Measurements from ENCODE around the gene BCL2. TPM values are rescaled to one million over a fixed set of nuclear protein-coding genes. Genes with fewer than 3 reads are reported as not detected.

The BCL2 gene
- total RNA-seq, 1 donor from 2014 or later: 17.3 TPM

DNA sequence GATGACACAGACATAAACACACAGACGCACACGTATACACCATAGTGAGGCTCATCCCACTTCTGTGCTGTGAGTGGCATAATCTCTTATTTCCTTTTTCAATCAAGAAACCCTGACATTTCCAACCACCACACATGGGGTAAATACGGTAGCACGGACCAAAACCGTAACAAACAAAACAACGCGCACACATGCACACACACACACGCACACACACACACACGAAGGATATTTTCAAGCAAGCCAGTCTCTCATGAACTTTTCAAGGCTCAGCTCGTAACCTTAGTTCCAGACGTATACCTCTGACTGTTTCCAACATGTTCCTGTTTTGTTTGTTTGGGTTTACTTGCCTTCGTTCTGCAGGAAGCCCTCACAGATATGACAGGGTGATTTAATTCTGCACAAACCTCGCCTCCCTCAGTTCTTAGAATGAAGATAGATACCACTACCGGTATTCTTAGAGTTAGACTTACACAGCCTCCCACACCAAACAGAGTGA is 119.8 kb downstream of the BCL2 start:
- ATAC-seq: peak; percentile 53

DNA sequence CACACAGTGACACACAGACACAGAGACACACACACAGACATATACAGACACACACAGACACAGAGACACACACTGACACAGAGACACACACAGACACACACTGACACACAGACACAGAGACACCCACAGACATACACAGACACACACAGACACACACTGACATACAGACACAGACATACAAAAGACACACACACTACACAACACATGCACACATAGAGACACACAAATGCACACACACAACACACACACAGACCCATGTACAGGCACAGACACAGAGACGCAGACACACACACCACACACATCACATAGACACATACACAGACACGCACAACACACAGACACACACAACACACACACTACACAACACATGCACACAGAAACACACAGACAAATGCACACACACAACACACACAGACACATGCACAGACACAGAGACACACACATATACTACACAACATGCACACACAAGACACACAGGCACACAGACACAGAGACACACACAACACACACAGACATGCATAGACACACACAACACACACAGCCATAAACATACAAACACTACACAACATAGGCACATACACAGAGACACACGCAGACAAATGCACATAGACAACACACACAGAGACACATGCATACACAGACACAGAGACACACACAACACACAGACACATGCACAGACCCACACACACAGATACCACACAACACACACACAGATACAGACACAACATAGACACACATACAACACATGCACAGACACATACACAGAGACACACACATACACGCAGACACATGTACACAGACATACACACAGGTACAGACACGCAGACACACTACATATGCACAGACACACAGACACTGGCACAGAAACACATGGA is 120.5 kb downstream of the BCL2 start:
- H3K4me1 ChIP-seq: peaks cover 4% of the 10 kb centered on the region
- no peaks in the 10 kb centered on the region for H3K36me3 ChIP-seq
- DNase-seq: no peak
- H3K4me3 ChIP-seq: peak overlapping the region; percentile 36
- H3K27ac ChIP-seq: no peak overlapping the region
- H3K27me3 ChIP-seq: no peaks in the 10 kb centered on the region
- intact Hi-C loops (cut with DNase I): no loop called here
- ATAC-seq: peak; percentile 6
- TF ChIP-seq, protein P1, sequence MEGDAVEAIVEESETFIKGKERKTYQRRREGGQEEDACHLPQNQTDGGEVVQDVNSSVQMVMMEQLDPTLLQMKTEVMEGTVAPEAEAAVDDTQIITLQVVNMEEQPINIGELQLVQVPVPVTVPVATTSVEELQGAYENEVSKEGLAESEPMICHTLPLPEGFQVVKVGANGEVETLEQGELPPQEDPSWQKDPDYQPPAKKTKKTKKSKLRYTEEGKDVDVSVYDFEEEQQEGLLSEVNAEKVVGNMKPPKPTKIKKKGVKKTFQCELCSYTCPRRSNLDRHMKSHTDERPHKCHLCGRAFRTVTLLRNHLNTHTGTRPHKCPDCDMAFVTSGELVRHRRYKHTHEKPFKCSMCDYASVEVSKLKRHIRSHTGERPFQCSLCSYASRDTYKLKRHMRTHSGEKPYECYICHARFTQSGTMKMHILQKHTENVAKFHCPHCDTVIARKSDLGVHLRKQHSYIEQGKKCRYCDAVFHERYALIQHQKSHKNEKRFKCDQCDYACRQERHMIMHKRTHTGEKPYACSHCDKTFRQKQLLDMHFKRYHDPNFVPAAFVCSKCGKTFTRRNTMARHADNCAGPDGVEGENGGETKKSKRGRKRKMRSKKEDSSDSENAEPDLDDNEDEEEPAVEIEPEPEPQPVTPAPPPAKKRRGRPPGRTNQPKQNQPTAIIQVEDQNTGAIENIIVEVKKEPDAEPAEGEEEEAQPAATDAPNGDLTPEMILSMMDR (IDR thresholded peaks at IDR 0.05): no peak
- H3K9me3 ChIP-seq: no peaks in the 10 kb centered on the region

More for the DNA sequence above, 119.8 kb downstream of the BCL2 start:
- Histone ChIP-seq H3K9me3 (no peaks in the 10 kb centered on the region), H3K4me3 (peak overlapping the region; percentile 36), H3K27ac (no peak overlapping the region), H3K36me3 (no peaks in the 10 kb centered on the region), H3K27me3 (no peaks in the 10 kb centered on the region), H3K4me1 (peaks cover 4% of the 10 kb centered on the region)
- intact Hi-C loops (cut with DNase I): no loop called here
- TF ChIP-seq, protein P1 (IDR thresholded peaks at IDR 0.05): no peak
- DNase-seq: no peak

DNA sequence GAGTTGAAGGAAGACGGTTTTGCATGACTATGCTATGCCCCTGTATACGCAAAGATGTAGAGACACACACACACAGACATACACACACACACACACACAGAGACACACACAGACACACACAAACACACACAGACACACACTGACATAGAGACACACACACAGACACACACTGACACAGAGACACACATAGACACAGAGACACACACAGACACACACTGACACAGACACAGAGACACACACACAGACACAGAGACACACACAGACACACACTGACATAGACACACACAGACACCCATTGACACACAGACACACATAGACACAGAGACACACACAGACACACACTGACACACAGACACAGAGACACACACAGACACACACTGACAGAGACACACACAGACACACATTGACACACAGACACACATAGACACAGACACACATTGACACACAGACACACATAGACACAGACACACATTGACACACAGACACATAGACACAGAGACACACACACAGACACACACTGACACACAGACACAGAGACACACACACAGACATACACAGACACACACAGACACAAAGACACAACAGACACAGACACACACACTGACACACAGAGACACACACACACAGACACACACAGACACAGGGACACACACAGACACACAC is 121.3 kb downstream of the BCL2 start:
- DNase-seq: no peak
- TF ChIP-seq, protein P1 (IDR thresholded peaks at IDR 0.05): no peak
- Histone ChIP-seq H3K9me3 (no peaks in the 10 kb centered on the region), H3K36me3 (no peaks in the 10 kb centered on the region), H3K27ac (no peak overlapping the region), H3K27me3 (no peaks in the 10 kb centered on the region), H3K4me1 (peaks cover 4% of the 10 kb centered on the region), H3K4me3 (no peak overlapping the region)
- intact Hi-C loops (cut with DNase I): no loop called here
- ATAC-seq: no peak

DNA sequence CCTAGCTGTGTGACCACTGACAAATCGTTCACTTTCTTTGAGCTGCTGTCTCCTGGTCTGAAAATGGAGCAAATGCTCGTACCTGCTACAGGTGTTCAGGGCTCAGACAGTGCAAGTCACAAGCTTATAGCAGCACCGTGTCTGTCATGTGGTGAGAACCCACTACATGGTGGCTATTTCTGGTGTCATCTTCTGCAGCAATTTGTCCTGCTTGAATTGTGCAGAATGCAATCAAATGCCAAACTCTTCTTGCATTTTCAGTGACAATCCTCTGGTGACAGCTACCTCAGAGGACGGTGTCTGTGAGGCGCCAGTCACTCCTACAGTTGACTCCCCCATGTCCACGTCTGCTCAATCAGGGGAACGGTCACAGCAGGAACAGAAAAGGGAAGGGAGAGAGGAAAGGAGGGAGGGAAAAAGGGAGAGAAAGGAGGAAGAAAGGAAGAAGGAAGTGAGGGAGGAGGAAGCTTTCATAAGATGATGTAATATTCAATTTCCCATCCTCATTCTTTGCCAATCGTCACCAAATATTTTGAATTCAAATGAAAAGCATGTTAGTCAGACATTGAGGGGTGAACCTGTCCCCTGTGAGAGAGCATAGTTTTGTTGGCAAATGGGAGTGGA is 122.2 kb downstream of the BCL2 start:
- Histone ChIP-seq H3K27ac (no peak overlapping the region), H3K4me1 (peaks cover 4% of the 10 kb centered on the region), H3K27me3 (no peaks in the 10 kb centered on the region), H3K36me3 (no peaks in the 10 kb centered on the region), H3K4me3 (no peak overlapping the region), H3K9me3 (no peaks in the 10 kb centered on the region)
- ATAC-seq: peak; percentile 58
- intact Hi-C loops (cut with DNase I): no loop called here
- no peak for DNase-seq
- TF ChIP-seq, protein P1 (IDR thresholded peaks at IDR 0.05): no peak

DNA sequence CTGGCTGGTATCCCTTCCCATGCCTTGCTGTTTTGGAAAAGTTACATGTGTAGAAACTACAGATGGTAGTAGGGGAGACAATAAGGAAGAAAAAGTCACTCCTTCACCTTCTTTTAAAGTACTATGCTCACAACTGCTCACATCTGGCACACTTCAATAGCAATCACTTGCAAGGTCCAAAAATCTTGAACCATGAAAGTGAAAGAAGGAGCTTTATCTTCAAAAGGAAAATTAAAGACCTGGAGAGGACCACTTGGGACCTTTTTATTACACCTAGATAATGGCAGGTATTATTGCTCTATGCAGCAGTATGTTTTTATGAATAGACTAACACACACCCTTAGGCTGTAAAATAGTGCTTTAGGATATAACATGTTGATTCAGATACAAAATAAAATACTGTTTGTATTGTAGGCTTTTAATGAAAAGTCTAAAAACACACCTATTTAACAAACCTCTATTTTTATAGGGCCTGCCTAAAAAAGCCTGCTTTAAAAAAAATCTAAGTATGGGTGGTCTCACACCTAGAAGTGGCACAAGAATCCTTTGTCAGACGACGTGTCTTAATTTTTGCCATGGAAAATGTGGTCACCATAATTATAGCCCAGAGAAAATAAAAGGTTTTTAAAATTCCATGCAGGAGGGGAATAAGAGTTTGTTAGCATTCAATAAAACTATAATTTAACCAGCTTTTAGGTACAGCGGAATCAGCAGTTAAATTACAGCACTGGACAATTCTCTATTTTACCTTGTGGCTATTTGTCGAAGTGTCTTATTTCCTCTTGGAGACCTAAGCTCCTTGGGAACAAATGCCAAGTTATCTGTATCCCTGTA is 124.0 kb downstream of the BCL2 start:
- H3K4me3 ChIP-seq: no peak overlapping the region
- peaks cover 4% of the 10 kb centered on the region for H3K4me1 ChIP-seq
- intact Hi-C loops (cut with DNase I): no loop called here
- ATAC-seq: no peak
- no peak overlapping the region for H3K27ac ChIP-seq
- H3K36me3 ChIP-seq: no peaks in the 10 kb centered on the region
- TF ChIP-seq, protein P1 (IDR thresholded peaks at IDR 0.05): no peak
- no peaks in the 10 kb centered on the region for H3K27me3 ChIP-seq
- no peak for DNase-seq
- H3K9me3 ChIP-seq: no peaks in the 10 kb centered on the region
